Body of pancreas (tissue), 4 donors: ENCODE data around the gene ASPN. TPM values are rescaled to one million over a fixed set of nuclear protein-coding genes. Genes with fewer than 3 reads are reported as not detected.

Experiments
- ATAC-seq: fragments of 150-250 bp; one replicate; pipeline ENCODE4 v1.9.1; 2016
- DNase-seq, 4 donors: peaks; one replicate each; pipeline ENCODE4 v3.0.0-alpha.2; 2019
- H3K27ac ChIP-seq, 4 donors: fragments of 200-600 bp; sonication (generic); 1 replicate in 3 of 4; 2 replicates in 1 of 4; pipeline versions ENCODE4 v1.5.1 to v1.6.1; 2016 to 2019; ENCODE audit warnings: mild to moderate bottlenecking in 1 of 4, mixed read lengths in 1 of 4, moderate library complexity in 1 of 4
- H3K27me3 ChIP-seq, 2 donors: fragments of 200-600 bp; sonication (generic); one replicate each; pipeline ENCODE4 v1.6.0; 2016; ENCODE audit warnings: mild to moderate bottlenecking in 1 of 2
- H3K36me3 ChIP-seq, 2 donors: fragments of 200-600 bp; sonication (generic); replicated peaks in 1 of 2; 2 replicates each; pipeline ENCODE4 v1.5.1; 2016; ENCODE audit warnings: low read depth in 2 of 2; ENCODE audit not compliant: insufficient read depth in 1 of 2
- H3K4me1 ChIP-seq: fragments of 200-600 bp; sonication (generic); one replicate; pipeline ENCODE4 v1.6.0; 2016
- H3K4me3 ChIP-seq, 2 donors: fragments of 200-600 bp; sonication (generic); 1 replicate in 1 of 2; 2 replicates in 1 of 2; pipeline ENCODE4 v1.5.1; 2016 to 2019
- H3K9me3 ChIP-seq, 3 donors: fragments of 200-600 bp; sonication (generic); 1 replicate in 2 of 3; 2 replicates in 1 of 3; pipeline ENCODE4 v1.5.1; 2016
- POLR2A ChIP-seq, 3 donors: fragments of 450-650 bp; IDR thresholded peaks; one replicate each; pipeline ENCODE4 v1.6.1; 2016; ENCODE audit warnings: antibody characterized with exemption in 3 of 3, mild to moderate bottlenecking in 2 of 3
- WGBS, 2 donors: methylation state at CpG; one replicate each; pipeline ENCODE4 v1.1.5; 2017; 5-methylcytosine and 5-hydroxymethylcytosine counted together
- intact Hi-C: fragments of 100-400 bp; cut with DNase I; formaldehyde crosslinking; loops from one replicate; pipeline ENCODE4 v1.15.1; 2023
- total RNA-seq, 2 donors: library from RNA; depleted of rRNA; stranded (reverse); fragments of >200 nt; gene quantifications; one replicate each; pipeline ENCODE4 v1.1.0, GENCODE V29; 2016
- TF ChIP-seq, protein P1 (sequence below), 7 experiments: fragments of 450-650 bp in 4 of 7; fragments of 200-600 bp in 3 of 7; sonication (generic) in 3 of 7; IDR thresholded peaks; one replicate each; pipeline ENCODE4 v1.5.1; 2016 to 2019; ENCODE audit warnings: antibody characterized with exemption in 7 of 7

Gene ASPN
- total RNA-seq, 2 donors from 2014 or later = 3.6 to 13.5 TPM

GRCh38 chr9:92513349-92513748 is 31.0 kb upstream of the ASPN start:
- TF ChIP-seq, protein P1, sequence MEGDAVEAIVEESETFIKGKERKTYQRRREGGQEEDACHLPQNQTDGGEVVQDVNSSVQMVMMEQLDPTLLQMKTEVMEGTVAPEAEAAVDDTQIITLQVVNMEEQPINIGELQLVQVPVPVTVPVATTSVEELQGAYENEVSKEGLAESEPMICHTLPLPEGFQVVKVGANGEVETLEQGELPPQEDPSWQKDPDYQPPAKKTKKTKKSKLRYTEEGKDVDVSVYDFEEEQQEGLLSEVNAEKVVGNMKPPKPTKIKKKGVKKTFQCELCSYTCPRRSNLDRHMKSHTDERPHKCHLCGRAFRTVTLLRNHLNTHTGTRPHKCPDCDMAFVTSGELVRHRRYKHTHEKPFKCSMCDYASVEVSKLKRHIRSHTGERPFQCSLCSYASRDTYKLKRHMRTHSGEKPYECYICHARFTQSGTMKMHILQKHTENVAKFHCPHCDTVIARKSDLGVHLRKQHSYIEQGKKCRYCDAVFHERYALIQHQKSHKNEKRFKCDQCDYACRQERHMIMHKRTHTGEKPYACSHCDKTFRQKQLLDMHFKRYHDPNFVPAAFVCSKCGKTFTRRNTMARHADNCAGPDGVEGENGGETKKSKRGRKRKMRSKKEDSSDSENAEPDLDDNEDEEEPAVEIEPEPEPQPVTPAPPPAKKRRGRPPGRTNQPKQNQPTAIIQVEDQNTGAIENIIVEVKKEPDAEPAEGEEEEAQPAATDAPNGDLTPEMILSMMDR (IDR thresholded peaks at IDR 0.05) = no peak
- TF ChIP-seq POLR2A (IDR thresholded peaks at IDR 0.05) = no peak
- 61 to 70% methylated on average over 3 of the region's 3 CpGs for WGBS, 2 donors
- Histone ChIP-seq H3K36me3 (no peaks in the 10 kb centered on the region), H3K4me1 (no peaks in the 10 kb centered on the region), H3K4me3 (no peak overlapping the region), H3K27ac (no peak overlapping the region), H3K27me3 (no peaks in the 10 kb centered on the region), H3K9me3 (no peaks in the 10 kb centered on the region)
- ATAC-seq = no peak
- DNase-seq = no peak
- intact Hi-C loops = no loop called here

GRCh38 chr9:92512622-92513021 is 30.3 kb upstream of the ASPN start:
- Histone ChIP-seq H3K27ac (no peak overlapping the region), H3K27me3 (no peaks in the 10 kb centered on the region), H3K4me1 (no peaks in the 10 kb centered on the region), H3K9me3 (no peaks in the 10 kb centered on the region), H3K4me3 (no peak overlapping the region), H3K36me3 (no peaks in the 10 kb centered on the region)
- 49 to 53% methylated on average over 3 of the region's 3 CpGs for WGBS, 2 donors
- no peak for ATAC-seq
- intact Hi-C loops = no loop called here
- no peak for TF ChIP-seq POLR2A (IDR thresholded peaks at IDR 0.05)
- TF ChIP-seq, protein P1 (IDR thresholded peaks at IDR 0.05) = no peak
- DNase-seq = no peak

DNA sequence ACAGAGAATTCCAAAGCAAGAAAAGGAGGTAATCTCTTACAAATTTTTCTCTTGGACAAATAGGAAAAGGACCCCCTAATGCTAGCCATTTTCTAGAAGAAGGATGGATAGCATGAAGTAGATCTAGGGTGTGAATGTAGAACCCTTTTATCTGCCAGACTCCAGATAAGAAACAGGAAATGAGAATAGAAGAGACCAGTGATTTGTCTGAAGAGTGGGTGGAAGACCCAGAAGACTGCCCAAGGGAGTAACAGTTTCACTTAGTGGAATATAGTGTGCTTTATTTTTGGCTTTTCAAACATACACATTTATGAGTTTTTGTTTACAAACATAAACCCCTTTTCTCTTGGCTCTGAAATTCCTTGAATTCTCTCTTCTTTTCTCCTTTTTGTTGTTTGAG is 28.4 kb upstream of the ASPN start:
- intact Hi-C loops = no loop called here
- no peak for TF ChIP-seq POLR2A (IDR thresholded peaks at IDR 0.05)
- TF ChIP-seq, protein P1 (IDR thresholded peaks at IDR 0.05) = no peak
- no peaks in the 10 kb centered on the region for H3K4me1 ChIP-seq
- no peak overlapping the region for H3K4me3 ChIP-seq
- no peaks in the 10 kb centered on the region for H3K27me3 ChIP-seq
- no peaks in the 10 kb centered on the region for H3K36me3 ChIP-seq
- no peak for DNase-seq
- ATAC-seq = no peak
- no peaks in the 10 kb centered on the region for H3K9me3 ChIP-seq
- no peak overlapping the region for H3K27ac ChIP-seq

- TF ChIP-seq, protein P1 (IDR thresholded peaks at IDR 0.05) = no peak
- TF ChIP-seq POLR2A (IDR thresholded peaks at IDR 0.05) = no peak
- H3K36me3 ChIP-seq = no peaks in the 10 kb centered on the region
- ATAC-seq (no peak), DNase-seq (no peak)
- no peaks in the 10 kb centered on the region for H3K27me3 ChIP-seq
- no peaks in the 10 kb centered on the region for H3K4me1 ChIP-seq
- H3K4me3 ChIP-seq = no peak overlapping the region
- WGBS, 2 donors = 92 to 98% methylated on average over 5 of the region's 5 CpGs
- intact Hi-C loops = no loop called here
- no peak overlapping the region for H3K27ac ChIP-seq
- no peaks in the 10 kb centered on the region for H3K9me3 ChIP-seq
Observed at GRCh38 chr9:92509050-92509449, 26.7 kb upstream of the ASPN start.

DNA sequence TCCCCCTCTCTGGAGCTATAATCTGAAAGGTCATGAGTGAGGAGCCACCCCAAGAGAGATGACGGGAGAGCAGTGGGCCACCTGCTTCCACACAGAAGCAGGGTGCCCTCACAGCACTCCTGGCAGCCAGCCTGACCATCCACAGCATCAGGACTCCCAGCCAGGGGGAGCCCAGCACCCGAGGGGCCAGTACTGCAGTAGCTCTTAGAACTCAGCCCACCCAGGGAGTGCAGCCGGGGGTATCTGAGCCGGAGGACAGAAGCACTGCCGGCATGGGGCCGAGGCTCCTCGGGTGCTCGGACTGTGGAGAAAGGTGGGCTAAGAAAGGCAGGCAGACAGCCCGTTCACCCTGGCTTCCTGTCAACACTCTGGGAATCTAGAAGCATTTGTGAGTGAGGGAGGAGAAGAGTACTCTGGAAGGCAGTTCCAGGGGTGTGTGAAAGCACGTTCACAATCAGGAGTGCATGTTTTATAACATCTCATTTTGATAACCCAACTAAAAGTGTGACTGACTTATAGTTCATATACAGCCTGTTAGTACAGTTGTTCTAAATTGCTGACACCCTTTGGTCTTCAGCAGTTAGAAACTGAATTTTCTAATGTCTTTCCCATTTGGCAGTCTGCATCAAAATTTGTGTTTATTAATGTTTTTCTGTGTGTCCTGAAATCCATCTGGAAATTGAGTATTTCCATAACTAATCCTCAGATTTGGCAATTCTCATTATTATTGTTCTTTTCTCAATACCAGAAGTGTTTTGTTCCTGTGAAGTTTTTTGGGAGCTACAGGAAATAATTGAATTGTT is 25.9 kb upstream of the ASPN start:
- Histone ChIP-seq H3K27ac (no peak overlapping the region), H3K4me1 (no peaks in the 10 kb centered on the region), H3K36me3 (no peaks in the 10 kb centered on the region), H3K27me3 (no peaks in the 10 kb centered on the region), H3K4me3 (no peak overlapping the region), H3K9me3 (no peaks in the 10 kb centered on the region)
- TF ChIP-seq, protein P1 (IDR thresholded peaks at IDR 0.05) = no peak
- no peak for TF ChIP-seq POLR2A (IDR thresholded peaks at IDR 0.05)
- DNase-seq (no peak), ATAC-seq (no peak)
- WGBS, 2 donors = 77 to 87% methylated on average over 2 to 10 of the region's 10 CpGs
- intact Hi-C loops = no loop called here
